Stimulated activated CD8-positive, alpha-beta memory T cell treated with anti-CD3 and anti-CD28 coated beads, Interleukin-4, amount 100 ng/mL, for 24 hours (primary cell): Measurements from ENCODE around the gene CDC42EP1.
"Not testable (repeated sequence)": the region's sequence is repeated elsewhere in the genome, so short reads cannot be mapped to it uniquely, and the experiment has no call there.

Experiments used
- DNase-seq: peaks from one replicate; pipeline ENCODE4 v3.0.0-alpha.2; 2020; ENCODE audit warnings: low read depth

The CDC42EP1 gene

DNA sequence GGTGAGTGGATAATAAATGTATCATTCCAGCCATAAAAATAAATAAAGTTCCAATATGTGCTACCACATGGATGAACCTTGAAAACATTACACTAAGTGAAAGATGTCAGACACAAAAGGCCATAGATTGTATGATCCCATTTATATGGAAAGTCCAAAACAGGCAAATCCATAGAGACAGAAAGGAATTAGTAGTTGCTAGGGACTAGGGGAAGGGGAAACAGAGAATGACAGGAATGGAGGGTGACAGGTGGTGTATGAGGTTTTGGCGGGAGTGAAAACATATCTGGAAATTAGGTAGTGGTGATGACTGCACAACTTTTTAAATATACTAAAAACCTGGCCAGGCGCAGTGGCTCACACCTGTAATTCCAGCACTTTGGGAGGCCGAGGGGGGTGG lies 25.8 kb upstream of the CDC42EP1 start:
- no peak for DNase-seq

DNA sequence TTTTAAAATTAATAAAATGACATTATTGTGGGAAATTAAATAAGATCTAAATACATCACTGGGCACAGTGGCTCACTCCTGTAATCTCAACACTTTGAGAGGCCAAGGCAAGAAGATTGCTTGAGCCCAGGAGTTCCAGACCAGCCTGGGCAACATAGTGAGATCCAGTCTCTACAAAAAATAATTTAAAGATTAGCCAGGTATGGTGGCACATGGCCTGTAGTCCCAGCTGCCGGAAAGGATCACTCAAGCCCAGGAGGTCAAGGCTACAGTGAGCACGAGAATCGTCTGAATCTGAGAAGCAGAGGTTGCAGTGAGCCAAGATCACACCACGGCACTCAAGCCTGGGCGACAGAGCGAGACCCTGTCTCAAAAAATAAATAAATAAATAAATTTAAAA lies 25.1 kb upstream of the CDC42EP1 start:
- no peak for DNase-seq

DNA sequence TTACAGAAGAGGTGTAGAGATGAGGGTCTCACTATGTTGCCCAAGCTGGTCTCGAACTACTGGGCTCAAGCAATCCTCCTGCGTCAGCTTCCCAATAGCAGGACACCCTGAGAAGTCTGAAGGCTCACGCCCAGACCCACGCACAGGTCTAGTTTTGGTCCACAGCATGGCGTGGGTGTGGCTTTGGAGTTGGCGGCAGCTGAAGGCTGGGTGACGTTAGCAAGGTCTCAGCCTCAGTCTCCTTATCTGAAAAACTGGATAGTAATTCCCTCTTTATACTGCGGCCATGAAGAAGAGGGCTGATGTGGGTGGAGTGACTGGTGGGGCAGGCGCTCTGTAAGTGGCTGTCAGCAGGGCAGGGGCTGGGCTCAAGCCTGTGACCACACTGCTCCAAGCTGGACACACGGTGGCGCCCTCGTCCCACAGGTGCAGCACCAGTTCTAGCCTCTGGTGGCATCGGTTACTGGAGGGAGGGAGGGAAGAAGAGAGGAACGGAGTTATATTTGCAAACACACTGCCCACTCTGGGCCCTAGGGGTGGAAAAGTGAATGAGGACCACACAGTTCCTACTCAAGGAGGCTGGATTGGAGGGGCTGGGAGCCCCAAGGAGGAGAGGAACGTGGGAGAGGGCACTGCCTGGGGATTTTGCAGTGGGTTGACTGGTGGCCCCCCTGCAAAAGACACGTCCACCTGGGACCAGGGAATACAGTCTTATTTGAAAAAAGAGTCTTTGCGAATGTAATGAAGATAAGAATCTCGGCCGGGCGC lies 21.5 kb upstream of the CDC42EP1 start:
- peak; percentile 84 for DNase-seq

DNA sequence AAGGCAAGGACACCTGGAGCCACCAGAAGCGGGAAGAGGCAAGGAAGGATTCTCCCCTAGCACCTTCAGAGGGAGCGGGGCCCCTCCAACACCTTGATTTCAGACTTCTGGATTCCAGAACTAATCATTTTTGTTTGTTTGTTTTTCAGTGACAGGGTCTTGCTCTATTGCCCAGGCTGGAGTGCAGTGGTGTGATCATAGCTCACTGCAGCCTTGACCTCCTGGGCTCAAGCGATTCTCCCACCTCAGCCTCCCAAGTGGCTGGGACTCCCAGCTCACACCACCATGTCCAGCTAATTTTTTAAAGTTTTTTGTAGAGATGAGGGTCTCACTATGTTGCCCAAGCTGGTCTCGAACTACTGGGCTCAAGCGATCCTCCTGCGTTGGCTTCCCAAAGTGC lies 20.5 kb upstream of the CDC42EP1 start:
- not testable (repeated sequence) for DNase-seq

DNA sequence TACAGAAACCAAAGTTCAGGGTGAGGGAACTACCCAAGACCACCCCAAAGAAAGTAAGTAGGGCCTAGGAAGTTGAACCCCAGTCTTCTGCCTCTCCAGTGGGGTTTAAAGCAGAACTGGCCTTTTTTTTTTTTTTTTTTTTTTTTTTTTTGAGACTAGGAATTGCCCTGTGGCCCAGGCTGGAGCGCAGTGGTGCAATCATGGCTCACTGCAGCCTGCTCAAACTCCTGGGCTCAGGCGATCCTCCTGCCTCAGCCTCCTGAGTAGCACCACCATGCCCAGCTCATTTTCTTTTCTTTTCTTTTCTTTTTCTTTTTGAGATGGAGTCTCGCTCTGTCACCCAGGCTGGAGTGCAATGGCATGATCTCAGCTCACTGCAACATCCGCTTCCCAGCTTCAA lies 17.9 kb upstream of the CDC42EP1 start:
- DNase-seq: not testable (repeated sequence)

DNA sequence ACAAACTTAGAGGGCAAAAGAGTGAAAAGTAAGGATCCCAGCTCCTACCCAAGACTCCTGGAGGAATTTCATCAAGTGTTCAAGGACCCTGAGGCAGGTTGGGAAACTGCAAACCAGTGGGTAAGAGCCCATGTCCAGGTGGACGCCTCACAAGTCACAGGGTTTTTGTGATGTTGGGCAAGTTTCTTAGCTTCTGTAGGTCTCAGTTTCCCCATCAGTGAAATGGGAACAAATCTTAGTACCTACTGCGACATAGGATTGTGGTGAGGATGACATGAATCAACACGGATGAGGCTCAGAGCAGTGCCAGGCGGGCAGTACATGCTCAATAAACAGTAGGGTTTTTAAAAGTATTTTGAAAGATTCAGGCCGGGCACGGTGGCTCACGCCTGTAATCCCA lies 17.3 kb upstream of the CDC42EP1 start:
- no peak for DNase-seq

DNA sequence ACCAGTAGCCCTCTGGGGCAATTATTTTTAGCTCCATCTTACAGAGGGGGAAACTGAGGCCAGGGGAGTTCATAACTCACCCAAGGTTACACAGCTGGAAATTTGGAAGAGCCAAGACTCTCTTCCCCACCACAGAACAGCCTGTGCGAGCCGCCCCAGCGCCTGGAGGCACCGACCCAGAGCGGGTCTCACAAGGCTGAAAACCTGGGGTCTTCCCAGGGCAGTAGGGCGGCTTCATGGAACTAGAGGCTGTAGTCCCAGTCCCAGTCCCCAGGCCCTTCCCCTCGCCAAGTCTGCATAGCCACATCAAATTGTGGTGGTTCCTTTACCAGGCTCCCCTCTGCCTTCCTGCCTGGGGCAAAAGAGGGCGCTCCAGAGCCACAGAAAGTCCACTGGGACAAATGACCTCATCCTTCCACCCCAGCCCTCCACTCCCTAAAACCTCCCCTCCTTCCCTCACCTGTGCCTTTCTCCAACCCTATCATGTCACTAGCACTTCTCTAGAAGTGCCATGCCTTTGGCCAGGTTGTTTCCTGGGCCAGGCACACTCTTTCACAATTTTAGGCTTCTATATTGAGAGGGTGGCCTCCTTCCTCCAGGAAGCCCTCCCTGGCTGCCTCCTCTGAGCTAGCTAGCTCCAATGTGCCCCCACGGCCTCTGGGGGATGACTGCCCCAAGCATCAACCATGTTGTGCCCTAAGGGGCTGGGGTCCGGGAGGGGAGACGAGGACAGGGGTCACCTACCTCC lies 15.2 kb upstream of the CDC42EP1 start:
- peak; percentile 33 for DNase-seq

DNA sequence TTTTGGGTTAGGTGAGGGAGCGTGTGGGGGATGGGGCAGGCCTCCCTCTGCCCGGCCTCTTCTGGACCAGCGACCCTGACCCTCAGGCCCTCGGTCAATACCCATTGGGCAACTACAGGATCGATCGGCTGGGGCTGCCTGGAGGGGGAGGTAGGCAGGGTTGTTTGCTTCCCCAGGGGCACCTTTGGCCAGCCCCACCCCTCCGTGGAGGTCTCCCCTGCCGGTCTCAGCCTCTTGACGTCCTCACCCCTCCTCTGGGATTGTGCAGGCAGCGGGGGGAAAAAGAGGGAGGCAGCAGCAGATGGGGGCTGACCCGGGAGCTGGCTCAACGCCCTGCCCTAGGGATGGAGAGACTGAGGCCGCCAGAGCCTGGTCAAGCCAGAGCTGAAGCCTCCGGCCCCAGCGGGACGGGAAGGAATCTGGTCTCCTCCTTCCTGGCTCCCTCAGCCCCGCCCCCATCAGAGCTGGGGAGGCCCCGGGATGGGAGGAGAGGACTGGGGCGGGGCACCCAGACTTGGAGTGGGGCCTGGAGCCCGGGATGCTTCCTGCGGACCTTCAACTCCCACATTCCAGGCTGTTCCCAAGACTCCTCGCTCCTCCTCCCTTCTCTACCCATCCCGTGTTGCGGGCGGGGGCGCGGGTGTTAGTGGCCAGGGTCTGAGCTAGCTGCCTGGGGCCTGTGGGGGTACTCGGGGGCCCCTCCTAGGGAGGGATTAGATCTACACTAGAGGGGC lies 14.4 kb upstream of the CDC42EP1 start:
- no peak for DNase-seq

DNA sequence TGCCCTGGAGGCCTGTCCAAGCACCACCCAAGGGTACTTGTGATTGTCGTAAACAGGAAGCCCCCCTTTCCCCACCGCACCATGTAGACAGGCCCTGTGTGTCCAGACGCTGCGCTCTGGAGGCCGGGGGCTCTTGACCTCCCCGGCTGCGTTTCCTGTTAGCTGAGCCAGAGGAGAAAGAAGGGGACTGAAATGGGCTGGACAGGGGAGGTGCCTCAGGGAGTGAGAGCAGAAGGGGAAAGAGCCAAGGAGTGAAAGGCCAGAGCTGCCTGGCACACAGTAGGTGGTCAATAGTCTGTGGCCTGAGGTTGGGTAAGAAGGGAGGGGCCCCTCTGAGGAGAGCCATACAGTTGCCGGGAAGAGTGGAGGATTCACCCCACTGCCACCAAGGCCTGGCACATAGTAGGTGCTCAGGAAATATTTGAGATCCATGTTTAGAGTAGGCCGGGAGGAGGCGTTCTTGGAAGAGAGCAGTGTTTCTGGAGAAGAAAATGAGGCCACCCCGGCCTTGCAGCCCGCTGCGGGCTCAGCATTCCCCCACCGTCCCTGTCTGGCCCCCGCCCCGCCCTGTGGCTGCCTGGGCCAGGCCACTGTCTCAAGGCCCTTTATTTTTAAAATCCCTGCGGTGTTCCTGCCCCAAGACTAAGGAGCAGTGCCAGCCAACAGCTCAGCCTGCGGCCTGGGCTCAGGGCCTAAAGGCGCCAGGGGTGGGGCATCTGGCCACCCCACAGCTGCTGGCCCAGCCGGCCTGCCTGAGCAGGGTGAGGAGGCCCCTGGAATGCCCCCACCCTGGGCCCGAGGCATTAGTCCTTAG lies 13.6 kb upstream of the CDC42EP1 start:
- DNase-seq: no peak

DNA sequence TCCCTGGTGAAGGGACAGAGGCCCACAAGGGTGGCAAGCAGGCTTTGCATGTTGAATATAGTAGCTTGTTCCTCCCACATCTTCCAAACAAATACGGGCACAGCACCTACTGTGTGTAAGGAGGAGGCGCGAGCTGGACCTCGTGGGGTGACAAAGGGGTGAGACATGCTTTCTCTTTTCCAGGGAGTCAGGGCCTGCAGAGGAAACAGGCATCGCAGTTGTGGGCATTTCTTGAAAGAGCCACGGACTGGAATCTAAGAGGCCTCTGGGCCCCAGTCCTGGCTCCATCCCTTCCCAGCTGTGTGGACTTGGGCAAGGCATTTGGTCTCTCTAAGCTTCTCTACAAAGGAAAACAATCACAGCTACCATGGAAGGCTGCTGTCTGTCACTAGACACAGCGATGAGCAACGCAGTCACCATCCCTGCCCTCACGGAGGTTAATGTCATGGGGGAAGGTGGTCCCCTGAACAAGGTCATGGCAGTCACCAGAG lies 13.0 kb upstream of the CDC42EP1 start:
- DNase-seq: no peak

DNA sequence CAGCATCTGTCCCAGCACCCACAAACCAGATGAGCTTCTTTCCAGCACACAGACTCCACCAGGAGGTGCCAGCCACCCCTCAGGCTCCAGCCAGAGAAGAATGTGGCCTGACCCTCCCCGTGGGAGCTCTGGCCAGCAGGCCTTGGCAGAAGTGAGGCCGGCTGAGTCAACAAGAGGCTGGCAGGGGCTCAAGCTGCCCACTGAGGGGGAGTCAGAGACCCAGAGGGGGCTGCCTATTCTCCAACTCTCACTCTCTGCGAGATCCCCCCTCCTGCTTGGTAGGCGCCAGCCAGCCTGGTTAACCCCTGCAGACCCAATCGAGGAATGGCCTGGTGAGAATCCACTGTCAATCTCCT lies 10.6 kb upstream of the CDC42EP1 start:
- DNase-seq: no peak

DNA sequence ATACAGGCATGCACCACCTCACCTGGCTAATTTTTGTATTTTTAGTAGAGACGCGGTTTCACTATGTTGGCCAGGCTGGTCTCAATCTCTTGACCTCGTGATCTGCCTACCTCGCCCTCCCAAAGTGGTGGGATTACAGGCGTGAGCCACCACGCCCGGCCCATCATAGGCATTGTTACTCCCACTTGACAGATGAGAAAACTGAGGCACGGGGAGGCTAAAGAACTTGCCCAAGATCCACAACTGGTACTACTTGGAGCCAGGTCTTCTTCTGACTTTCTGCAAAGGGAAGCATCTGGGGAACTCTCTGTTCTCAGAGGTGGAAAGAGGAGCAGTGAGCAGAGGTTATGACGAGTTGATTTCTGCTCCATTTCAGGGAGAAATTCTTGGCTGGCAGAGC lies 9.4 kb upstream of the CDC42EP1 start:
- not testable (repeated sequence) for DNase-seq

DNA sequence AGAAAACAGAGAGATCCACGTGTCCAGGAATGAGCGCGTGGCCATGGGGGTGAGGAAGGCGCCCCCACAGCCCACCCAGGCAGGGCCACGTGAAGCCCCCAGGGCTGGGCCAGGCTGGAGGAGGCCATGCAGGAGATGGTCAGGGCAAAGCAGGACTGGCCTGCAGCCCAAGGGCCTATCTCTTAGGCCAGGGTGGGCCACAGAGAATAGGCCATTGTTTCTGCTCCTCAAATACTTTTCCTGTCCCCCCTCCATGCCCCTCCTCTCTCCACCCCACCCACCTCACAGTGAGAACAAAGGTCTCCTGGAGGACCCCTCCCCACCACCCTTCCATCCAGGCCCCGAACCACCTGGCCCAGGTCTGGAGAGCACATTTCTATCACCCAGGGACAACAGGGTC lies 8.3 kb upstream of the CDC42EP1 start:
- DNase-seq: no peak

DNA sequence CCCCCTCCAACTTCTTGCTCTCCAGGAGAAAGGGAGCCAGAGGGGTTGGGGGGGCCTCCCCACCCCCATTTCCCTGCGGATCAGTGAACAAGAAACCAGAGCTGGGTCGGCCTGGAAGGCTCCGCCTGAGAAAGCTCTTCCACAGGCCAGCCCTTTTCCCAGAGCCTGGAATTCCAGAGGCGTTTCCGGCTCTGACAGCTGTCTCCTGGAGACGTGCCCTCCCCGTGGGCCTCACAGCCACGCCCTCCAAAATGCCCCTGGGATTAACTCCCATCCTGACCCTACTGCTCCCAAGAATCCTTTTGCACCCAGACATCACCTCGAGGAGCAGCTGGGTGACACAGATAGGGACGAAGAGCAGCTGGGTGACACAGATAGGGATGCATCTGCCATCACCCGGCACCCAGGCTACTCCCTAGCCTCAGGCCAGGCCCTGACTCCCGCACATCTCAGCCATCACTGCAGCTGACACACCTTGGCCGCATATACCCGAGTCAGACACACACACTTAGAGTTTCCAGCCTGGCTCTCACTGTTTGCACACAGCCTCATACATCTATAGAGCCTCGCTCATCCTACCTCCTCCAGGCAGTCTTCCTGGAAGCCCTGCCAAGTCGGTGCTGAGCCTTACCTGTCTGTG lies 7.6 kb upstream of the CDC42EP1 start:
- no peak for DNase-seq

DNA sequence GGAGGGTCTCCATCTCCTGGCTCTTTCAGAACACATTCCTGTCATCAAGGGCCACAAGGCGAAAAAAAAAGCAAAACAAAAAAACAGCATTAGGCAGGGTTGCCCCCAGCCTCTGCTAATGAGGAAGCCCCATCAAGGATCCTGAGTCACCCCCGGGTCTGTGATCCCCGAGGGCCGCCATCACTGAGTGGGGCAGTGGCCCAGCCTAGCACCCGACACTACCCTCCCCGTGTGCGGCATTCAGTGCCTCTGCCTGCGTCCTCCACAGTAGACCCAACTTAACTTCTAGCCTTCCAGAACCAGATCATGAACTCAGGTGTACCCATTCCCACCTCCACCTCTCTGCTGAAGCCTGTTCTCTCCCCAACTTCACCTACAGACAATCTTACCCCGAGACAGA lies 6.6 kb upstream of the CDC42EP1 start:
- DNase-seq: no peak

DNA sequence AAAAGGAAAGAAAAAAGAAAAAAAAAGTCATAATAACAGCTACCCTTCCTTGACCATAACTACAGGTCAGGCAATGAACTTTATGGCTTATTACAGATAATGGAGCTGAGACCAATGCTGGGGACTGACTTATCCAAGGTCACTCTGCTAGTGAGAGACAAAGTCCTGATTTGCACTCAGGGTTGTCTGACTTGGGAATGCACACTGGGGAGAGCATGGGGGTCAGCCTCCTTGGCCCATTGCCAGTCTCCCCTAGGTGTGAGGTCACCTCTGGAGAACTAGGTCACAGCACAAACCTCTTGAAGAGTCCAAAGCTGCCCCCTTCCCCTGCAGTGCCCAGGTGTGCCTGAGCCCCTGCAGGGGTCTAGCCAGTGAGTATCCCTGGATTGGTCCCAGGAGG lies 5.3 kb upstream of the CDC42EP1 start:
- DNase-seq: no peak

DNA sequence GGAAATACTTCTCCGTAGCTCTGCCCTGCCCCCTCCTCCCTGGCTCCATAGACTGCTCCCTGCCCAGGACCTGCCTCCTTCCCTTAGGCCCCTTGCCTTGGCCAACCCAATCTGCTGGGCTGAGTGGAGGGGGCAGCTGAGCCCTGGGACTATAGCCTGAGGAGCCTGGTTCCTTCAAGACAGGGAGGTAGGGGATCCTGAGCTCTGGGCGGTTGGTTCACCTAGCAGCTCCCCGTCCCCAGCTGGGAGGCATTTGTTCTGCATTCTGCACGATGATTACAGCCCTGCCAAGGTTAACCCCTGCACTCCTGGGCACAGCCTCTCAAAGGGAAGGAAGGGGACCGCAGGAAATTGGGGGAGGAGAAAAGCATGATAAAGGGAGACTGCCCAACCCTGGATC lies 3.6 kb upstream of the CDC42EP1 start:
- DNase-seq: no peak

DNA sequence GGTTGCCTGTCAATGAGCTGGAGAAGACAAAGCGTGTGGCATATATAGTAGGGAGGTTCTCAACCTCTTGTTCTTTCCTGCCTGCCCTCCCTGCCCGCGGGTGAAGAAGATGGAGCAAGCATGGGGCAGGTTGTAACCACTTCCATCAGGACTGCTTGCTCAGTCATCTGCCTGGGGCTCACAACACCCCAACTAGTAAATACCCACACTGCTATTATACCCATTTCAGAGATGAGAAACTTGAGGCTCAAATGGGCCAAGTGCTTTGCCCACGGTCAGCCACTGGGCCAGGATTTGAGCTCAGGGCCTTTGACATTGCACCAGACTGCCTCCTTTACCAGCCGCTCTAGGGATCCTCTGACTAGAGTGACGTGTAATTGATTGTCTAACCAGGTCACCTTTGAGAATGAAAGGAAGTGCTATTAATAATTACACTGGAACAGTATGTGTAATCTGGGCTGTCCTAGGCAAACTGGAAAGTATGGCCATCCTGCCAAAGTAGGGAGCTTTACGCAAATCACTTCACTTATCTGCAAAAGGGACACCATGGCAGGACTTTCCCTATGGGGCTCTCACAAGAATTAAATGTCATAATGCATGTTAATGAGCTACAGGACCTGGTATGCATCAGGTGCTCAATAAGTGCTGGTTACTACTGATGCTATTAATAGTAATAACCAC lies 2.8 kb upstream of the CDC42EP1 start:
- no peak for DNase-seq

DNA sequence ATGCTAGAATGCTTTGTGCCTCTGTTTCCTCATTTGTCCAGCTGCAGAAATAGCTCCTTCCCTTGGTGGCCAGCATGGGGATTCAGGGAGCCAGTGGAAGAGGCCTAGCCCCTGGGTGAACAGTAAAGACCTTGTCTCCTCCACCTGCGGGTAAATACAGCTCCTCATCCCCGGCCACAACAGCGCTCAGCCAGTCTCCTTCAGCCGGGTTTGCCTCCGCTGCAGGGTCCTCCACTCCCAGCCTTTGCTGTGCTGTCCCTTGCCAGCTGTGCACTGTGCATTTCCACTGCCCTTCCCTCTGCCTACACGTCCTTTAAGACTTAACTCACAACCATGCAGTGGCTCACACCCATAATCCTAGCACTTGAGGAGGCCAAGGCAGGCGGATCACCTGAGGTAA lies 1.5 kb upstream of the CDC42EP1 start:
- no peak for DNase-seq

DNA sequence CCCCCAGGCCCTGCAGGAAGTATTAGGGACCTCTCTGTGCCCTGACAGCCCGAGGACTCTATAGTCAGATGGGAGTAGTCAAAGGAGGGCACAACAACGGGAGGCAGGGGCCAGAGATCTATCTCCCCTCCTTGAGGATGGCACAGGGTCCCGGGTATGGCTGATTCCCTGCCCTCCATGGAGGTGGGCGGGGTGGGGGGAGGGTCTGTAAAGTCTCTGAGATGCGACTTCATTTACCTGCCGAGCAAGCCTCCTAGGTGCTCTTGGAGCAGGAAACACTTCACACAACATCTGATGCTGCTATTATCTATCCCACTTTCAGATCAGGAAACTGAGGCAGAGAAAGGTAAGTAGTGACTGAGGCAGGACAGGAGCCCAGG lies 769 bp upstream of the CDC42EP1 start:
- no peak for DNase-seq

DNA sequence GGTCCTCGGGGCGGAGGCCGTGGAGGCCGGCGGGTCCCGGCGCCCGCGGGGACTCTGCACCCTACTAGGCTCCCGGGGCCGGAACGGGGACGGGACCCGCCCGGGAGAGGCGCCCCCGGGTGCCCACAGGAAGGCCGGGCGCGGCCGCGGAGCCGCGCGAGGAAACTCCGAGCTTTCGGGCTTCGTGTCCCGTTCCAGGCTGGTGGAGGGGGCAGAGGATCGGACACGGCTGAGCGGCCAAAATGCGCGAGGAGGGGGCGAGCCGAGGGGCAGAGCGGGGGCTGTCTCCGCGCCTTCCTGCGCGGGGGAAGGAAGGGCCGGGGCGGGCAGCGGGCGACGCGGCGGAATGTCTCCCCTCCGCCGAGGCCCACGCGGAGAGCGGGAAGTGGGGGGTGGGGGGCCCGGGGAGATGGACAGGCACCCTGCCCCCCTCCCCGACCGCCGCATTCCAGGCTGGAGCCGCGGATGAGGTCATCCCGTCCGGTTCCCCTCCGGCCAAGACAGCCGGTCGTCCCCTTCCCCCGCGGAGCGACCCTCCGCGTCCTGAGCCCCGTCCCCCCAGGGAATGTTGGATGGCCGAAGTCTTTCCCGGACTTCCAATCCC lies 430 bp downstream of the CDC42EP1 start:
- DNase-seq: no peak
